ENCODE results near the gene FGD3. TPM values are rescaled to one million over a fixed set of nuclear protein-coding genes. Genes with fewer than 3 reads are reported as not detected.

FGD3 gene
- polyA plus RNA-seq, 3 donors, result 5.2 to 5.6 (median 5.4) TPM

- no peak for DNase-seq (ENCODE audit: low read depth in 3 of 3, low spot score in 2 of 3)
Measured at GRCh38 chr9:92954049-92954861, 6.9 kb downstream of the FGD3 start.

- no peak for DNase-seq (ENCODE audit: low read depth in 3 of 3, low spot score in 2 of 3)
Measured at GRCh38 chr9:92954886-92955285, 7.6 kb downstream of the FGD3 start.

- no peak for DNase-seq (ENCODE audit: low read depth in 3 of 3, low spot score in 2 of 3)
Measured at GRCh38 chr9:92960561-92961290, 13.4 kb downstream of the FGD3 start.

- DNase-seq (ENCODE audit: low read depth in 3 of 3, low spot score in 2 of 3), result no peak
Measured at GRCh38 chr9:92961627-92962302, 14.4 kb downstream of the FGD3 start.

GRCh38 chr9:92962303-92962649, 15.0 kb downstream of the FGD3 start:
- no peak for DNase-seq (ENCODE audit: low read depth in 3 of 3, low spot score in 2 of 3)

- DNase-seq (ENCODE audit: low read depth in 3 of 3, low spot score in 2 of 3), result no peak
Measured at GRCh38 chr9:92962846-92963245, 15.5 kb downstream of the FGD3 start.

GRCh38 chr9:92963831-92964606, 16.7 kb downstream of the FGD3 start:
- DNase-seq (ENCODE audit: low read depth in 3 of 3, low spot score in 2 of 3), result no peak

GRCh38 chr9:92964607-92965060, 17.3 kb downstream of the FGD3 start:
- DNase-seq (ENCODE audit: low read depth in 3 of 3, low spot score in 2 of 3), result no peak

- DNase-seq (ENCODE audit: low read depth in 3 of 3, low spot score in 2 of 3), result no peak
Measured at GRCh38 chr9:92965061-92965758, 17.9 kb downstream of the FGD3 start.

GRCh38 chr9:92965759-92966517, 18.6 kb downstream of the FGD3 start:
- no peak for DNase-seq (ENCODE audit: low read depth in 3 of 3, low spot score in 2 of 3)

- DNase-seq (ENCODE audit: low read depth in 3 of 3, low spot score in 2 of 3), result no peak
Measured at GRCh38 chr9:92966518-92966800, 19.1 kb downstream of the FGD3 start.

- no peak for DNase-seq (ENCODE audit: low read depth in 3 of 3, low spot score in 2 of 3)
Measured at GRCh38 chr9:92968081-92968480, 20.8 kb downstream of the FGD3 start.

- no peak for DNase-seq (ENCODE audit: low read depth in 3 of 3, low spot score in 2 of 3)
Measured at GRCh38 chr9:92969516-92970466, 22.5 kb downstream of the FGD3 start.

GRCh38 chr9:92970467-92970923, 23.2 kb downstream of the FGD3 start:
- no peak for DNase-seq (ENCODE audit: low read depth in 3 of 3, low spot score in 2 of 3)

GRCh38 chr9:92971121-92971520, 23.8 kb downstream of the FGD3 start:
- DNase-seq (ENCODE audit: low read depth in 3 of 3, low spot score in 2 of 3), result no peak

GRCh38 chr9:92971776-92972175, 24.5 kb downstream of the FGD3 start:
- no peak for DNase-seq (ENCODE audit: low read depth in 3 of 3, low spot score in 2 of 3)

- no peak for DNase-seq (ENCODE audit: low read depth in 3 of 3, low spot score in 2 of 3)
Measured at GRCh38 chr9:92973700-92974099, 26.4 kb downstream of the FGD3 start.

- DNase-seq (ENCODE audit: low read depth in 3 of 3, low spot score in 2 of 3), result no peak
Measured at GRCh38 chr9:92974161-92974661, 26.9 kb downstream of the FGD3 start.

Measured in right renal cortex interstitium (tissue), 3 donors.